HG03457 (cell line): ENCODE data around the gene CXorf66.
"Not testable (repeated sequence)": the region's sequence is repeated elsewhere in the genome, so short reads cannot be mapped to it uniquely, and the experiment has no call there.

Experiments used
- ATAC-seq: cut with Tn5 transposase; IDR thresholded peaks from one replicate; pipeline ENCODE4 v1.9.1; 2021; ENCODE audit warnings: moderate number of reproducible peaks; ENCODE audit not compliant: unreplicated experiment

CXorf66 gene

DNA sequence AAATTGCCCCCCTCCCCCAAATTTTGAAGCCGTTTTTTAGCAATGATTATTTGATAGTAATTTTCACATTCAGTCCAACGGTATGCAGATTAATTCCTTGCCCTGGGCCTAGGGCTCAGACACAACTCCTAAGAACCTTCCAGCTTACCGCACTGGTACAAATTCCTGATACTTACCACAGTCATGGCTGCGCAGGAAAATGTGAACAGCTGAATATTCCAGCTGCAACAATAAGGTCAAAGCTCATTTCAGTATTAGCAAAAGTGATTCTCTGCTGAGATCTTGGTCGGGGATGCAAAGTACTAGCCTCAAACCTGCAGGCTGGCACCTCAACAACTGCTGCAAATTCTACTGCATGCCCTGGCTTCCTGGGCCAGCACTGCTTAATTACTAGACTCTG lies 35.4 kb downstream of the CXorf66 start:
- ATAC-seq = no peak

DNA sequence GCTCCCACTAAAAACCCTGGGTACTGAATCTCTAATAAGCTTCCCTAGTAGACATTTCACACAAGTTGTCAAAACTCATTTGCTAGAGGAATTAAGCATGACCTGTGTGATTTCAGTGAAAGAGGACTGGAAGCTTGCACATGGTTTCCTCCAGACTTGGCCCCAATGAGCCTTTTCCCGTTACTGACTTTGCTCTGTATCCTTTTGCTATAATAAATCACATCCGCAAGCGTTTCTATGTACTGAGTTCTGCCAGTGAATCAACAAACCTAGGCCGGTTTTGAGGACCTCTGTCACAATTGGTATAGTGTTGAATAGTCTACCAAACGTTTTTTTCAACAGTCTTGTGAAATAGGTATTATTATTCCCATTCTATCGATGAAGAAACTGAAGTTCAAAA lies 40.6 kb downstream of the CXorf66 start:
- ATAC-seq = no peak

DNA sequence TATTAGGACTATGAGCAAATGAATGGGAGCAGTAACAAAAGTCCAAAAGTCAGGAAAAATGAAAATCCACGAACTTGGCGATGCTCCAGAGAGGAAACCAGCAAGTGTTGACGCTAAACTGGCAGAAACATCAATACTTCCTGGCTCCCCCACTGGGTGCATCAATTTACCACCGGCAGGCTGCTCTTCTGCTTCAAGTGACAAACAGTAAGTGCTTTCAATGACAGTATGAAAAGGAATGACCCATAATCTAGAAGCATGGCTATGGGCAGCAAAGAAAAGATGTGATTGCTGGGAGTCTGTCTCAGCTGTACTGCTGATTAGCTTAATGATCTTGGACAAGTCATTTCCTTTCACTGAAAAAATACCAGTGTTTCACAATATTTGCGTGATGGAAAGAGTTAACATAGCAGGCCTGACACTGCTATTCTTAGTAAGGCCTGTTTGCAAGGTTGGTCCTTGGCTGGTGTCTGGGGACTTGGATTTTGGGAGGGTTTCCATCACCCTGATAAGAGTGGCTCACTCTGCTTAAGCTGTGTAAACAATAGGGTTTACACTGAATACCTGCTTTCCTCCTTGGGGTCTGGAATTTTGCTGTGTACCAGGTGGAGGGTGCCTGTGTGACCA lies 41.1 kb downstream of the CXorf66 start:
- no peak for ATAC-seq

DNA sequence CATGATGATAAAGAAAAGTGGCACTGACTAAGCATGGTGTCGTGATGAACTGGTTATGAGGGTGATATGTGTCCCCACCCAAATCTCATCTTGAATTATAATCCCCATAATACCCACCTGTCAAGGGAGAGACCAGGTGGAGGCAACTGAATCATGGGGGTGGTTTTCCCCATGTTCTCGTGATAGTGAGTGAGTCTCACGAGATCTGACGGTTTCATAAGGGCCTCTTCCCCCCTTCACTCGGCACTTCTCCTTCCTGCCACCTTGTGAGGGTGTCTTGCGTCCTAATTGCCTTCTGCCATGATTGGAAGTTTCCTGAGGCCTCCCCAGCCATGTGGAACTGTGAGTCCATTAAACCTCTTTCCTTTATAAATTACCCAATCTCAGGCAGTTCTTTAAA lies 44.2 kb downstream of the CXorf66 start:
- ATAC-seq = not testable (repeated sequence)

DNA sequence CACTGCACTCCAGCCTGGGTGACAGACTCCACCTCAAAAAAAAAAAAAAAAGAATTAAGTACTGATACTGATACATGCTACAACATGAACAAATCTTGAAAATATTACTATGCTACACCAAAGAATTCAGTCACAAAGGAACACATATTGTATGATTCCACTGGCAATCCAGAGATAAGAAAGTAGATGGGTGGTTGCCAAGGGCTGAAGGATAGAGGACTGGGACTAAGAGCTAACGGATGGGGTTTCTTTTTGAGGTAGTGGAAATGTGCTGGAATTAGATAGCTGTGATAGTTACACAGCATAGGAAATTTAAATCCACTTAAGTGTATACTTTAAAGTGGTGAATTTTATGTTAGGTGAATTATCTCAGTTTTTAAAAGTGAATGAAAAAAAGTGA lies 45.0 kb downstream of the CXorf66 start:
- no peak for ATAC-seq

DNA sequence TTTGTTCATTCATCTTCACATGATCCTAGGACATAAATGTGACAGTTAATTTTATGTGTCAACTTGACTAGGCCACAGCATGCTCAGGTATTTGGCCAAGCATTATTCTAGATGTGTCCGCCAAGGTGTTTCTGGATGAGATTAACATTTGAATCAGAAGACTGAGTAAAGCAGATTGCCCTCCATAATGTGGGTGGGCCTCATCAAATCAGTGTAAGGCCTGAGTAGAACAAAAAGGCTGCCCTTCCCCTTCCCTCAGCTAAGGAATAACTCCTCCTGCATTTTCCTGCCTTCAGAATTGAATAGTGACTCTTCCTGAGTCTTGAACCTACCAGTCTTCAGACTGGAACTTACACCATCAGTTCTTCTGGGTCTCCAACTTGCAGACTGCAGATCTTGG lies 50.9 kb downstream of the CXorf66 start:
- no peak for ATAC-seq

DNA sequence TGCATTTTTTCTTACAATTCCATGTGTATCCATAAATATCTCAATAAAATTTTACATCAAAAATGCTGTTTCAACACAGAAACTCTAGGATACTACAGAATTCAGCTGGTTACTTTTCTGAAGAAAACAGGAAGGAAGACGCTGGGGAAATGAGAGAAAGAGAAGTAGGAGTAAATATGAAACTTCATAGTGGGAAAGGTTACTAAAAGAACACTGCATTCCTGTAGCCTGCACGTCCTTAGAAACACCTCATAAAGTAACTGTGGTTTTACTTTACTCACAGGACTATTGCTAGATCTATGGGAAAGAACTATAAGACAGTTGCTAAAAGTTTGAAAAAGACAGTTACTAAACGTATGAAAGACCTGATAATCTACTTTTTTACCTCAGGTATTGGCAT lies 55.6 kb downstream of the CXorf66 start:
- ATAC-seq = no peak

DNA sequence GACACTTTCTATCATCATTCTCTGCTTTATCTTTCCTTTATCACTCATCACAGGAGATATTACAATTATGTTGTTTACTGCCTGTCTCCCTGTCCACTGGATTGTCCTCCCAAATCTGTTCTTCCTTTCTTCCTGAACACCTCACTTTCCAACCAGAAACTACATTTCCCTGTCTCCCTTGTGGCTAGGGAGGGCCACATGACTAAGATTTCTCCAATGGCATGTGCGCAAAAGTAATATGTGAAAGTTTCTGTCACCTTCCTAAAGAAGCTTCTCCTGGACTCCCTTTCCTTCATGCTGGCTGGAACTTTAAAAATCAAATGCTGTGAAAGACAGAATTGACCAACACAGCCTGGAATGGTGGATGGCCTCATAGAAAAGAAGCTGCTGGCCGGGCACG lies 58.2 kb downstream of the CXorf66 start:
- ATAC-seq = no peak

DNA sequence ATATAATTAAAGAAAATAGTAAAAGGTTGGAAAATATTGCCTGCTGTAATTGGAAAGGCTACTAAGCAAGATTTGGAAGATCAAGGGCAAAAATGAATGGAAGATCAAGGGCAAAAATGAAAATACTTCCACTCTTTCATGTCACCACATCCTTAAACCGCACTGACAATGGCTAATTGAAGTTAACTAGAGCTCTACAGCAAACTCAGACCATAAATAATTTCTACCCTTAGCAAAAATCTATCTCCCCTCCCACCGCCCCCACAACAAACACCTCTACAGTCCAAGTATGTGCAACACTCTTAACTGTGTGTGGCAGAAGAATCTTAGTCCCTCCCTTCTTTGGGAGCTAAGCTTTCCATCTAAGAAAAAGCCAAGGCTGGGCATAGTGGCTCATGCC lies 59.6 kb downstream of the CXorf66 start:
- no peak for ATAC-seq
